Caco-2 (cell line): ENCODE results near the gene GRAMD1A. TPM values are rescaled to one million over a fixed set of nuclear protein-coding genes. Genes with fewer than 3 reads are reported as not detected.

Experiments
- BruUV-seq: library from RNA; stranded (reverse); fragments of 400-500 nt; replicated peaks from 2 replicates; lab custom pipeline; 2021; lab: Mats Ljungman, UMichigan
- CTCF ChIA-PET: fragments of 300-600 bp; sonication (Branson Sonifier 250); formaldehyde crosslinking; loops from one replicate; lab custom pipeline; 2022; ENCODE audit warnings: antibody characterized with exemption; lab: Charles Lee
- POLR2A ChIA-PET: fragments of 300-600 bp; sonication (Branson Sonifier 250); formaldehyde crosslinking; loops from one replicate; lab custom pipeline; 2022; ENCODE audit warnings: antibody characterized with exemption; lab: Charles Lee
- DNase-seq, 2 experiments: peaks; one replicate each; pipeline versions ENCODE4 v3.0.0 to v3.0.0-alpha.2; 2020 to 2022
- H3K27me3 ChIP-seq: replicated peaks from 2 replicates; pipeline ENCODE4 v1.6.0; 2011; ENCODE audit warnings: low read length; ENCODE audit not compliant: control insufficient read depth, insufficient read depth
- H3K36me3 ChIP-seq: 2 replicates; pipeline ENCODE4 v1.5.1; 2011; ENCODE audit warnings: low read length; ENCODE audit not compliant: control insufficient read depth, insufficient read depth
- H3K4me1 ChIP-seq: fragments of 250-450 bp; sonication (Bioruptor Pico); 2 replicates; pipeline ENCODE4 v1.5.1; 2020; ENCODE audit warnings: mild to moderate bottlenecking
- H3K4me3 ChIP-seq: 2 replicates; pipeline ENCODE4 v1.5.1; 2011; ENCODE audit warnings: low read depth, mild to moderate bottlenecking, control low read depth, low read length
- H3K9me3 ChIP-seq: fragments of 250-450 bp; sonication (Bioruptor Pico); 2 replicates; pipeline ENCODE4 v1.5.1; 2020; ENCODE audit warnings: mild to moderate bottlenecking, moderate library complexity
- H3K27ac Mint-ChIP-seq: one replicate; pipeline ENCODE4 v1.8.0; 2022; ENCODE audit warnings: mixed read lengths; ENCODE audit not compliant: unreplicated experiment
- H3K27me3 Mint-ChIP-seq: one replicate; pipeline ENCODE4 v1.8.0; 2022; ENCODE audit warnings: mixed read lengths; ENCODE audit not compliant: insufficient read depth, unreplicated experiment
- H3K36me3 Mint-ChIP-seq: one replicate; pipeline ENCODE4 v1.8.0; 2022; ENCODE audit warnings: mild to moderate bottlenecking, mixed read lengths; ENCODE audit not compliant: insufficient read depth, unreplicated experiment
- H3K4me1 Mint-ChIP-seq: one replicate; pipeline ENCODE4 v1.8.0; 2022; ENCODE audit warnings: low read depth, mixed read lengths; ENCODE audit not compliant: unreplicated experiment
- H3K4me3 Mint-ChIP-seq: one replicate; pipeline ENCODE4 v1.8.0; 2022; ENCODE audit warnings: mild to moderate bottlenecking, moderate library complexity, mixed read lengths; ENCODE audit not compliant: unreplicated experiment
- H3K9me3 Mint-ChIP-seq: one replicate; pipeline ENCODE4 v1.8.0; 2022; ENCODE audit warnings: mixed read lengths; ENCODE audit not compliant: unreplicated experiment
- intact Hi-C: fragments of 100-400 bp; cut with micrococcal nuclease; formaldehyde crosslinking; loops from one replicate; pipeline ENCODE4 v1.10.0; 2022; ENCODE audit not compliant: unreplicated experiment
- total RNA-seq: library from RNA; stranded (reverse); gene quantifications from 2 replicates; pipeline ENCODE4 v1.2.3, GENCODE V29; 2022
- TF ChIP-seq, protein P1 (sequence below), 2 experiments: fragments of 200-600 bp in 1 of 2; IDR thresholded peaks; 1 replicate in 1 of 2; 2 replicates in 1 of 2; pipeline versions ENCODE4 v1.5.1 to v1.8.0; 2011 to 2022; ENCODE audit warnings: antibody characterized with exemption in 1 of 2, control low read depth in 1 of 2, inconsistent platforms in 1 of 2, low read depth in 1 of 2, low read length in 1 of 2, mild to moderate bottlenecking in 1 of 2, moderate library complexity in 1 of 2; ENCODE audit not compliant: insufficient read depth in 1 of 2, severe bottlenecking in 1 of 2, unreplicated experiment in 1 of 2

GRAMD1A gene
- total RNA-seq, 1 experiment from 2014 or later = 110 TPM

DNA sequence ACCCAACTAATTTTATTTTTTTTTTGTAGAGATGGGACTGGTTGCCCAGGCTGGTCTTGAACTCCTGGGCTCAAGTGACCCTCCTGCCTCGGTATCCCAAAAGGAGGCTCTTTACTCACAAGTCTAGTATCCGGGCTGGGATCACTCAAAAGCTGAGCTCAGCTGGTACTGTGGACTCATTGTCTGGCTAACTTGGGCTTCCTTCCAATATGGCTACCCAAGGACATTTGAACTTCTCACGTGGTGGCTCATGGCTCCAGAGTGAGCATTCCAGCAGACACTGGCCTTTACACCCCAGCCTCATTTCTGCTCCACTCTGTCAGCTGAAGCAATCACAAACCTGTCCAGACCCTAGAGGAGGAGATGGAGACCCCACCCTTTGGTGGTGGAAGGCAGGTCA lies 70.3 kb downstream of the GRAMD1A start:
- H3K36me3 Mint-ChIP-seq = no peaks in the 10 kb centered on the region
- BruUV-seq = no TSS peak
- no peaks in the 10 kb centered on the region for H3K4me1 Mint-ChIP-seq
- Histone ChIP-seq H3K9me3 (peaks cover 8% of the 10 kb centered on the region; the same call in 1 of the 2 replicates), H3K4me1 (no peaks in the 10 kb centered on the region), H3K36me3 (no peaks in the 10 kb centered on the region), H3K4me3 (no peak overlapping the region), H3K27me3 (no peaks in the 10 kb centered on the region)
- H3K27me3 Mint-ChIP-seq = peaks cover 2% of the 10 kb centered on the region
- ChIA-PET CTCF (interaction anchor here (0.6 to 1.6 kb wide), 2 partner anchors 26 to 71 kb away, joined by 3 read pairs; no protein-coding TSS in a partner anchor), POLR2A (no interaction called here)
- H3K27ac Mint-ChIP-seq = no peak overlapping the region
- no peak overlapping the region for H3K4me3 Mint-ChIP-seq
- intact Hi-C loops = no loop called here
- TF ChIP-seq, protein P1, sequence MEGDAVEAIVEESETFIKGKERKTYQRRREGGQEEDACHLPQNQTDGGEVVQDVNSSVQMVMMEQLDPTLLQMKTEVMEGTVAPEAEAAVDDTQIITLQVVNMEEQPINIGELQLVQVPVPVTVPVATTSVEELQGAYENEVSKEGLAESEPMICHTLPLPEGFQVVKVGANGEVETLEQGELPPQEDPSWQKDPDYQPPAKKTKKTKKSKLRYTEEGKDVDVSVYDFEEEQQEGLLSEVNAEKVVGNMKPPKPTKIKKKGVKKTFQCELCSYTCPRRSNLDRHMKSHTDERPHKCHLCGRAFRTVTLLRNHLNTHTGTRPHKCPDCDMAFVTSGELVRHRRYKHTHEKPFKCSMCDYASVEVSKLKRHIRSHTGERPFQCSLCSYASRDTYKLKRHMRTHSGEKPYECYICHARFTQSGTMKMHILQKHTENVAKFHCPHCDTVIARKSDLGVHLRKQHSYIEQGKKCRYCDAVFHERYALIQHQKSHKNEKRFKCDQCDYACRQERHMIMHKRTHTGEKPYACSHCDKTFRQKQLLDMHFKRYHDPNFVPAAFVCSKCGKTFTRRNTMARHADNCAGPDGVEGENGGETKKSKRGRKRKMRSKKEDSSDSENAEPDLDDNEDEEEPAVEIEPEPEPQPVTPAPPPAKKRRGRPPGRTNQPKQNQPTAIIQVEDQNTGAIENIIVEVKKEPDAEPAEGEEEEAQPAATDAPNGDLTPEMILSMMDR (IDR thresholded peaks at IDR 0.05; ENCODE audit: insufficient read depth in 1 of 2, low read depth in 1 of 2, low read length in 1 of 2, severe bottlenecking in 1 of 2, unreplicated experiment in 1 of 2) = no peak
- no peak for DNase-seq
- H3K9me3 Mint-ChIP-seq = no peaks in the 10 kb centered on the region

DNA sequence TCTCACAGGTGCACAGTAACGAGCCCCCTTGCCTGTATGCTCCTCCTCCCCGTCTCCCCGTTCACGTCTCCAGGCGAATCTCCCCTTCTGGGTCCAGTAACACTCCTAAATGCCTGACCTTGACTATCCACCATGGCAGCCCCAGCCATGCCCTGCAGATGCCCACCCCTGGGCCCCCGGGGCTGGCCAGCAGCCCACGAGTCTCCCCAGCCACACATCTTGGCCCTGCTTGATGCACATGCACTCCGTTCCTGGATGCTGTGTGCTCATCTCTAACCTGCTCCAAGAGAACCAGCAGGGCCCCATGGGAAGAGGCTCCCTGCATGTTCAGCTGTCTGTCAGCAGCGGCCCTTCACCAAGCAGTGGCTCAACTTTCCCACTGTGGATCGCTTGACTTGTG lies 73.4 kb downstream of the GRAMD1A start:
- BruUV-seq = no TSS peak
- DNase-seq = no peak

GRCh38 chr19:35073941-35074340 lies 73.8 kb downstream of the GRAMD1A start:
- H3K4me3 ChIP-seq = no peak overlapping the region
- BruUV-seq = no TSS peak
- DNase-seq = no peak
- intact Hi-C loops = no loop called here
- H3K36me3 ChIP-seq = no peaks in the 10 kb centered on the region
- no peaks in the 10 kb centered on the region for H3K4me1 Mint-ChIP-seq
- POLR2A ChIA-PET = no interaction called here
- H3K9me3 Mint-ChIP-seq = no peaks in the 10 kb centered on the region
- no peak overlapping the region for H3K27ac Mint-ChIP-seq
- H3K9me3 ChIP-seq = peaks cover 8% of the 10 kb centered on the region; the same call in 1 of the 2 replicates
- TF ChIP-seq, protein P1 (IDR thresholded peaks at IDR 0.05; ENCODE audit: insufficient read depth in 1 of 2, low read depth in 1 of 2, low read length in 1 of 2, severe bottlenecking in 1 of 2, unreplicated experiment in 1 of 2) = no peak
- no peaks in the 10 kb centered on the region for H3K4me1 ChIP-seq
- no peaks in the 10 kb centered on the region for H3K36me3 Mint-ChIP-seq
- CTCF ChIA-PET = no interaction called here
- peaks cover 2% of the 10 kb centered on the region for H3K27me3 Mint-ChIP-seq
- no peaks in the 10 kb centered on the region; the same call in 1 of the 2 replicates for H3K27me3 ChIP-seq
- H3K4me3 Mint-ChIP-seq = no peak overlapping the region

More for the DNA sequence above, 73.4 kb downstream of the GRAMD1A start:
- no peaks in the 10 kb centered on the region for H3K4me1 ChIP-seq
- H3K27me3 ChIP-seq = no peaks in the 10 kb centered on the region; the same call in 1 of the 2 replicates
- no peaks in the 10 kb centered on the region for H3K36me3 ChIP-seq
- Mint-ChIP-seq H3K36me3 (no peaks in the 10 kb centered on the region), H3K9me3 (no peaks in the 10 kb centered on the region), H3K27me3 (peaks cover 2% of the 10 kb centered on the region), H3K4me1 (no peaks in the 10 kb centered on the region), H3K27ac (no peak overlapping the region), H3K4me3 (no peak overlapping the region)
- POLR2A ChIA-PET = no interaction called here
- CTCF ChIA-PET = no interaction called here
- intact Hi-C loops = no loop called here
- peaks cover 8% of the 10 kb centered on the region; the same call in 1 of the 2 replicates for H3K9me3 ChIP-seq
- TF ChIP-seq, protein P1 (IDR thresholded peaks at IDR 0.05; ENCODE audit: insufficient read depth in 1 of 2, low read depth in 1 of 2, low read length in 1 of 2, severe bottlenecking in 1 of 2, unreplicated experiment in 1 of 2) = no peak
- no peak overlapping the region for H3K4me3 ChIP-seq
